LoVo (cell line): ENCODE data around the gene PCDHA9.

Experiments
- DNase-seq: peaks from one replicate; pipeline ENCODE4 v3.0.0-alpha.2; 2016; ENCODE audit warnings: low spot score

PCDHA9 gene

DNA sequence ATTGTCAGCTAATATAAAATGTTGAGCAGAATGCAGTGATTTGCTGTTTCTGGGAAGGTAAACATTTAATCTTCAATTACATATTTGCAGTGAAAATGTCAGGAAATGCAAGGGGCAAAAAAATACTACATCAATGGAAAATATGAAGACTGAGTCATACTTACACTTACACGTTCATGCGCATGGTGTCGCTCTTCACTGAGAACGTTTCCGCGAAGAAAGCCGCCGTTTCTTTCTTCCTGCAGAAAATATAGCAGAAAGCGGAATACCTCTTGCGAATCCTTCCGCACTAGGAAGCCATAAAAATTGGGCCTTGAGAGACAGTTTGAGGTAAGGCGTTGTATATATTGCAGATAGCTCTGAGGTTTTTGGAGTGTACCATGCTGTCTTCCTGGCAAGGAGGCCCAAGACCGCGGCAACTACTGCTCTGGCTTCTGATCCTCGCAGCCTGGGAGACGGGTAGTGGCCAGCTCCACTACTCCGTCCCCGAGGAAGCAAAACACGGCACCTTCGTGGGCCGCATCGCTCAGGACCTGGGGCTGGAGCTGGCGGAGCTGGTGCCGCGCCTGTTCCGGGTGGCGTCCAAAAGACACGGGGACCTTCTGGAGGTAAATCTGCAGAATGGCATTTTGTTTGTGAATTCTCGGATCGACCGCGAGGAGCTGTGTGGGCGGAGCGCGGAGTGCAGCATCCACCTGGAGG is 33.9 kb downstream of the PCDHA9 start, which contains the start of gene PCDHA13:
Gene PCDHA13, plus strand, starts transcription at position 236 of the 702 bp plus-strand sequence. Its CDS starts 145 bp downstream, at position 381.
- no peak for DNase-seq

GRCh38 chr5:140882591-140882899 is 34.4 kb downstream of the PCDHA9 start:
- no peak for DNase-seq

- no peak for DNase-seq
Observed at GRCh38 chr5:140883373-140883772, 35.2 kb downstream of the PCDHA9 start.

DNA sequence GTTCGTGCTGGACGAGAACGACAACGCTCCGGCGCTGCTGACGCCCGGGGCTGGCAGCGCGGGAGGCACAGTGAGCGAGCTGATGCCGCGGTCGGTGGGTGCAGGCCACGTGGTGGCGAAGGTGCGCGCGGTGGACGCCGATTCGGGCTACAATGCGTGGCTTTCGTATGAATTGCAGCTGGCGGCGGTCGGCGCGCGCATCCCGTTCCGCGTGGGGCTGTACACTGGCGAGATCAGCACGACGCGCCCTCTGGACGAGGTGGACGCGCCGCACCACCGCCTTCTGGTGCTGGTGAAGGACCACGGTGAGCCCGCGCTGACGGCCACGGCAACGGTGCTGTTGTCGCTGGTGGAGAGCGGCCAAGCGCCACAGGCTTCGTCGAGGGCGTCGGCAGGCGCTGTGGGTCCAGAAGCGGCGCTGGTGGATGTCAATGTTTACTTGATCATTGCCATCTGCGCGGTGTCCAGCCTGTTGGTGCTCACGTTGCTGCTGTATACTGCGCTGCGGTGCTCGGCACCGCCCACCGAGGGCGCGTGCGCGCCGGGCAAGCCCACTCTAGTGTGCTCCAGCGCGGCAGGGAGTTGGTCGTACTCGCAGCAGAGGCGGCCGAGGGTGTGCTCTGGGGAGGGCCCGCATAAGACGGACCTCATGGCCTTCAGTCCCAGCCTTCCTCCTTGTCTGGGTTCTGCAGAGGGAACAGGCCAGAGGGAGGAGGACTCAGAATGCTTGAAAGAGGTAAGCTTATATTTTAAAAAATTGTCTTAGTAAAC is 35.9 kb downstream of the PCDHA9 start:
- no peak for DNase-seq
